C4-2B (cell line): Measurements from ENCODE around the gene FAM83B.

Experiments used
- H3K27ac ChIP-seq: fragments of 450-650 bp; 2 replicates; pipeline ENCODE4 v1.5.1; 2017
- ZFX ChIP-seq: fragments of 450-650 bp; IDR thresholded peaks from 2 replicates; pipeline ENCODE4 v1.6.1; 2017
- TF ChIP-seq, protein P1 (sequence below): fragments of 450-650 bp; conservative IDR thresholded peaks from 2 replicates; pipeline ENCODE4 v1.5.1; 2017; ENCODE audit warnings: mild to moderate bottlenecking

Gene FAM83B

DNA sequence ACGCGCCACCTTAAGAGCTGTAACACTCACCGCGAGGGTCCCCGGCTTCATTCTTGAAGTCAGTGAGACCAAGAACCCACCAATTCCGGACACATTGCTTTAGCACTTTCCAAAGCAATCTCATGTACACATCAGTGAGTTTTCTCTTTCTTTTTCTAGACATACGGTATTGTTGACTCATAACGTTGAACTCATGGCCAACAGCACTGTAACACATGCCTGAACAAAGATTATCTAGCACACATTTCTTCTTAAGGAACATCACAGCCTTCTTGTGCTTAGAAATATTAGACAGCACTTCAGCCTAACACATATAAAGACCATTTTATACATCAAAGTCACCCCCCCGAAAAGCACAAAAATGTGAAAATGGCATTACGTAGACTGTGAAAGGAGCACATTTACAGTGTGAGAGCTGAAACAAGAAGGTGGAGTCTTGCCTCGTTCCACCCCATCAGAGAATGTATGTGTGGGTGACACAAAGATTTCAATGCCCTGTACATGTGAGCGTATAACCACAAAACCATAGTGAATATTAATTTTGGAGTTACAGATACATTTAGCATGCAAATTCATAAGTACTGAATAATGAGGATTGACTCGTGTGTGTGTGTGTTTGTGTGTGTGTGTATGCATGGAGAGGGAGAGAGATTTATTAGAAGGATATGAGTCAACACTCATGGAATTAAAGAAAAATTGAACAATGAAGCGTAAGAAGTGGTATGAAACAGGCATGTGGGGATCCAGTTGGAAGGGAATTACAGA, 134.1 kb downstream of the FAM83B start:
- H3K27ac ChIP-seq = no peak overlapping the region
- TF ChIP-seq ZFX = no peak
- TF ChIP-seq, protein P1, sequence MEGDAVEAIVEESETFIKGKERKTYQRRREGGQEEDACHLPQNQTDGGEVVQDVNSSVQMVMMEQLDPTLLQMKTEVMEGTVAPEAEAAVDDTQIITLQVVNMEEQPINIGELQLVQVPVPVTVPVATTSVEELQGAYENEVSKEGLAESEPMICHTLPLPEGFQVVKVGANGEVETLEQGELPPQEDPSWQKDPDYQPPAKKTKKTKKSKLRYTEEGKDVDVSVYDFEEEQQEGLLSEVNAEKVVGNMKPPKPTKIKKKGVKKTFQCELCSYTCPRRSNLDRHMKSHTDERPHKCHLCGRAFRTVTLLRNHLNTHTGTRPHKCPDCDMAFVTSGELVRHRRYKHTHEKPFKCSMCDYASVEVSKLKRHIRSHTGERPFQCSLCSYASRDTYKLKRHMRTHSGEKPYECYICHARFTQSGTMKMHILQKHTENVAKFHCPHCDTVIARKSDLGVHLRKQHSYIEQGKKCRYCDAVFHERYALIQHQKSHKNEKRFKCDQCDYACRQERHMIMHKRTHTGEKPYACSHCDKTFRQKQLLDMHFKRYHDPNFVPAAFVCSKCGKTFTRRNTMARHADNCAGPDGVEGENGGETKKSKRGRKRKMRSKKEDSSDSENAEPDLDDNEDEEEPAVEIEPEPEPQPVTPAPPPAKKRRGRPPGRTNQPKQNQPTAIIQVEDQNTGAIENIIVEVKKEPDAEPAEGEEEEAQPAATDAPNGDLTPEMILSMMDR = no peak

DNA sequence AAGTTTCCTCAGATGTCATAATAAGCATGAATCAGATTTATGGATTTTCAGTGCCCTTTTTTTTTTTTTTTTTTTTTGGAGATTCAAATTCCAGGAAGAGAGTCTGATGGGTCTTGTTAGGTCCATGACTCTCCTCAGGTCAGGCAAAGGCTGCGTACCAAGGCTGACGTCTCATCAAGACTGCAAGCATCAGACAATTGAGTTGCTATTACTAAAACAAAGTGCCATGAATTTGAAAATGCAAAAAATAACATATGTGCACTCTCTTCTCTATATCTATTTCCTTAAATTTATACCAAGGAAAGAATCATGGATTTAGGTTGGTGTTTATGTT, 134.7 kb downstream of the FAM83B start:
- H3K27ac ChIP-seq = no peak overlapping the region
- no peak for TF ChIP-seq ZFX
- TF ChIP-seq, protein P1 = no peak

DNA sequence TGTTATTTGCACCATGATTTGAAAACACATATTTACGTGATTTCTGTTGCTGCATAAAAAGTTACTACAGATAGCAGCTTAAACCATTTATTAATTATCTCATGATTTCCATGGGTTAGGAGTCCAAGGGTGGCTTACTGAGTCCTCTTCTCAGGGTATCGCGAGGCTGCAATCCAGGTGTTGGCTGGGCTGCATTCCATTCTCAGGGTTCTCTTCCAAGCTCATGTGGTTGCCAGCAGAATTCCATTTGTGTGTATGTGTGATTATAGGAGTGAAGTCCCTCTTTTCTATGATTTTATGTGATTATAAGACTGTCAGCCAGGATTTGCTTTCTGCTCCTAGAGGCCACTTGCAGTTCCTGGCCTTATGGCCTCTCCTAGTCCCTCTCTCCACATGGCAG, 135.1 kb downstream of the FAM83B start:
- no peak overlapping the region for H3K27ac ChIP-seq
- TF ChIP-seq, protein P1 = no peak
- no peak for TF ChIP-seq ZFX

DNA sequence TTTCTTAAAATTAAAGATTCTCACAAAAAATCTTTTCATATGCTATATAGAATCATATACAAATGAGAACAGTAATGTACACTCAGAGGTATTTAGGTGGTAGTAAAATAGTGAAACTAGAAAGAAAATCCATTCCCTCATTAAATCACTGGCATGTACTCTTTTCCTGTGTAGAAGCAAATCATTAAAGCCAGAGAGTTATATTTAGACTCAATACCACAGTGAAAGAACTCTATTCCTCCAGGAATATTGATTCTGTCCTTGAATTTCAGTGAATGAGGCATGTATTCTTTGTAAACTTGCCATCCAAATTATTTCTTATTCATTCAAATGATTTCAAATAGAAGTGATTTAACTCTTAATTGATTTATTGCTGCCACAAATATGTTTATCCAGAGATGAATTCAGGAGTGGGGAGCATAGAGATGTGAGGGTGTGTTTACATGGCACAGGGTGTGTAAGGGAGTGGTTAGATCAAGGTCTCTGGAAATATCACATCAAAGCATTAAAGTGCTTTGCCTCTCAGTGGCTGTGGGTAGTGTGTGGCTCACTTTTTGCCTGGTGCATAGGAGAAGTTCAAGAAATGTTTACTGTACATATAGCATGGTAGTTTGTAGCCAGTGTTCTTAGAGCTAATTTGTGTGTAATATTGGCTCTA, 141.2 kb downstream of the FAM83B start:
- no peak overlapping the region for H3K27ac ChIP-seq
- TF ChIP-seq ZFX = no peak
- TF ChIP-seq, protein P1 = no peak

DNA sequence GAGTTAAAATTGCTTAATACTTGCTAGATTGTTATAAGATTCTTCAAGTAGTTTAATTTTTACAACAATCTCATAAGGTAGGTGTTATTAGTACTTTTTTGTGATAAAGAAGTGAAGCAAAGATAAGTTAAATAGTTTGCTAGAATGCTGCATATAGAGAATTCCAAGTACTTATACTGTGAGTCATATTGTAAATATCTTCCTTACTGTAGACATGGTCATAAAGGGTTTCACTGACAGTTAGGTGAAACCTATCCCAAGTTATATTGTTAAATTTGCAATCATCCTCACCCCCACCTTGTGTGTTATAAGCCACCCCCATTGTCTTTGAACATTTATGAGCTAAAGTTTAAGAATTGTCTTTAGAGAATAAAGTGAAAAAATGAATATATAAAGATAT, 142.0 kb downstream of the FAM83B start:
- TF ChIP-seq, protein P1 = no peak
- TF ChIP-seq ZFX = no peak
- no peak overlapping the region for H3K27ac ChIP-seq

DNA sequence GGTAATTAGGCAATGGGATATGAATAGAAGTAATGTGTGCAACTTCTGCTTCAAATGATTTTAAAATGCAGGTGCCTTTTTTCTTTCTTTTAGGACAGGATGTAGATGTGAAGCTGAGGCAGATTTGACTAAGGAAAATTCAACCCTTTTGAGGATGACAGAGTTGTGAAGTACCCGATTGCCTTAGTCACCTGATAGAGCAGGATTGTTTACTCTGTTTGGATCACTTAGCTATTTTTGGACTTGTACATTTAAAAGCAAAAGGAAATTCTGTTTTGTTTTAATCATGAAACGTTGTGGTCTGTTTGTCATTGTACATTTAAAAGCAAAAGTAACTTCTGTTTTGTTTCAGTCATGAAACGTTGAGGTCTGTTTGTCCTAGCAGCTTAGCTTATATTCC, 143.4 kb downstream of the FAM83B start:
- TF ChIP-seq, protein P1 = no peak
- no peak for TF ChIP-seq ZFX
- no peak overlapping the region for H3K27ac ChIP-seq
